GM12878 (cell line): ENCODE measurements around the gene SELENOO. TPM values are rescaled to one million over a fixed set of nuclear protein-coding genes. Genes with fewer than 3 reads are reported as not detected.

Experiments
- ATAC-seq: fragments of 200-7000 bp; cut with Tn5 transposase; 3 replicates; pipeline ENCODE4 v1.9.1; 2020; ENCODE audit warnings: mild to moderate bottlenecking, moderate library complexity
- BruUV-seq: library from RNA; stranded (reverse); fragments of 400-500 nt; replicated peaks from 2 replicates; lab custom pipeline; 2021; lab: Mats Ljungman, UMichigan
- CTCF ChIA-PET: fragments of 300-600 bp; sonication (Branson Sonifier 250); formaldehyde crosslinking; extraction: SDS; loops from one replicate; lab custom pipeline; 2021; ENCODE audit warnings: inconsistent platforms; lab: Yijun Ruan, JAX
- POLR2A ChIA-PET: fragments of 350-600 bp; formaldehyde crosslinking; extraction: SDS; loops from one replicate; lab custom pipeline; 2021; ENCODE audit warnings: inconsistent platforms; lab: Charles Lee
- RAD21 ChIA-PET: fragments of 300-600 bp; sonication (Branson Sonifier 250); formaldehyde crosslinking; loops from one replicate; lab custom pipeline; 2023; ENCODE audit warnings: antibody characterized with exemption; ENCODE audit not compliant: unreplicated experiment; lab: Charles Lee
- SMC1A ChIA-PET: fragments of 300-600 bp; sonication (Branson Sonifier 250); formaldehyde crosslinking; loops from one replicate; lab custom pipeline; 2023; ENCODE audit not compliant: unreplicated experiment, uncharacterized antibody; lab: Charles Lee
- DNase-seq: peaks from one replicate; pipeline ENCODE4 v3.0.0-alpha.2; 2011; ENCODE audit warnings: low read depth, low spot score
- FAIRE-seq: peaks from 3 replicates; lab custom pipeline; 2011; peaks lifted over from hg19 to GRCh38; lab: Jason Lieb, UNC
- H2AFZ ChIP-seq: 2 replicates; pipeline ENCODE4 v1.6.0; 2011; ENCODE audit warnings: low read depth, low read length, control low read depth; ENCODE audit not compliant: control insufficient read depth
- H3K27ac ChIP-seq: 2 replicates; pipeline ENCODE4 v1.5.1; 2011; ENCODE audit warnings: control low read depth; ENCODE audit not compliant: control insufficient read depth, insufficient read depth
- H3K27me3 ChIP-seq, 2 experiments: replicated peaks in 1 of 2; 2 replicates each; pipeline versions ENCODE4 v1.6.0 to v1.6.1; 2011; ENCODE audit warnings: low read length in 1 of 2; ENCODE audit not compliant: control insufficient read depth in 2 of 2, insufficient read depth in 2 of 2
- H3K36me3 ChIP-seq, 2 experiments: 2 replicates each; pipeline ENCODE4 v1.5.1; 2011; ENCODE audit warnings: low read length in 1 of 2; ENCODE audit not compliant: control insufficient read depth in 2 of 2, insufficient read depth in 2 of 2
- H3K4me1 ChIP-seq: 2 replicates; pipeline ENCODE4 v1.6.1; 2011; ENCODE audit warnings: mild to moderate bottlenecking, low read length, moderate library complexity, mixed read lengths; ENCODE audit not compliant: control insufficient read depth, insufficient read depth
- H3K4me2 ChIP-seq: 2 replicates; pipeline ENCODE4 v1.6.0; 2011; ENCODE audit warnings: control low read depth; ENCODE audit not compliant: control insufficient read depth, insufficient read depth
- H3K4me3 ChIP-seq: fragments of 200-600 bp; sonication (generic); 2 replicates; pipeline ENCODE4 v1.5.1; 2016
- H3K79me2 ChIP-seq: 2 replicates; pipeline ENCODE4 v1.6.0; 2011; ENCODE audit warnings: low read length; ENCODE audit not compliant: control insufficient read depth, insufficient read depth
- H3K9ac ChIP-seq: 2 replicates; pipeline ENCODE4 v1.8.0; 2011; ENCODE audit warnings: low read length, control low read depth, mixed read lengths; ENCODE audit not compliant: control insufficient read depth, insufficient read depth
- H3K9me3 ChIP-seq: replicated peaks from 3 replicates; pipeline ENCODE4 v1.5.1; 2011; ENCODE audit warnings: mild to moderate bottlenecking, low read length; ENCODE audit not compliant: control insufficient read depth, insufficient read depth
- H4K20me1 ChIP-seq: 2 replicates; pipeline ENCODE4 v1.6.0; 2011; ENCODE audit not compliant: control insufficient read depth, insufficient read depth
- CREB1 ChIP-seq: IDR thresholded peaks from 2 replicates; pipeline ENCODE4 v1.6.1; 2012; ENCODE audit warnings: low read depth, mild to moderate bottlenecking, inconsistent platforms
- GABPA ChIP-seq: IDR thresholded peaks from 2 replicates; pipeline ENCODE4 v1.6.1; 2014; ENCODE audit warnings: antibody characterized with exemption, low read depth, mild to moderate bottlenecking, inconsistent platforms
- IRF4 ChIP-seq: IDR thresholded peaks from 2 replicates; pipeline ENCODE4 v1.6.1; 2011; ENCODE audit warnings: low read depth, low read length
- NFIC ChIP-seq: IDR thresholded peaks from 2 replicates; pipeline ENCODE4 v1.6.1; 2012; ENCODE audit warnings: low read depth, mild to moderate bottlenecking, inconsistent platforms, low read length, moderate library complexity
- RUNX3 ChIP-seq: IDR thresholded peaks from 2 replicates; pipeline ENCODE4 v1.6.1; 2012; ENCODE audit warnings: low read length, inconsistent platforms
- SUPT20H ChIP-seq: IDR thresholded peaks from 2 replicates; pipeline ENCODE4 v1.6.1; 2011; ENCODE audit warnings: low read depth, mild to moderate bottlenecking, low read length, moderate library complexity, borderline replicate concordance; ENCODE audit not compliant: control insufficient read depth
- TAF1 ChIP-seq: IDR thresholded peaks from 2 replicates; pipeline ENCODE4 v1.6.1; 2011; ENCODE audit warnings: mild to moderate bottlenecking, low read depth, low read length, borderline replicate concordance
- ZNF384 ChIP-seq: IDR thresholded peaks from 2 replicates; pipeline ENCODE4 v1.6.1; 2012; ENCODE audit warnings: low read depth, mild to moderate bottlenecking, low read length, improper control_type of control experiment, borderline replicate concordance
- WGBS: methylation state at CpG from one replicate; pipeline ENCODE4 v1.1.6; 2016; ENCODE audit warnings: low lambda C conversion rate; ENCODE audit not compliant: insufficient replicate concordance, insufficient coverage; ENCODE audit errors: missing lambda C conversion rate; 5-methylcytosine and 5-hydroxymethylcytosine counted together
- in situ Hi-C: fragments of 300-500 bp; cut with MboI; formaldehyde crosslinking; loops from 9 replicates; pipeline ENCODE4 v1.14.3; 2018; ENCODE audit warnings: mixed read lengths
- intact Hi-C: fragments of 100-400 bp; cut with micrococcal nuclease; formaldehyde crosslinking; loops from one replicate; pipeline ENCODE4 v1.14.2; 2022; ENCODE audit not compliant: unreplicated experiment
- polyA plus RNA-seq, 11 experiments: library from polyadenylated mRNA; depleted of rRNA in 4 of 11; unstranded in 6 of 11; stranded (reverse) in 5 of 11; fragments of >200 nt; fragmentation: Nextera tagmentation in 4 of 11; fragmentation: Illumina TruSeq in 1 of 11; extraction: Ambion mirVana in 4 of 11; extraction: Trizol in 1 of 11; gene quantifications; 1 replicate in 1 of 11; 2 replicates in 10 of 11; pipeline versions ENCODE4 v1.2.1 to v1.2.3, GENCODE V29; 2011 to 2016; ENCODE audit warnings: inconsistent platforms in 2 of 11, missing spikeins in 2 of 11, low read depth in 1 of 11
- total RNA-seq, 4 experiments: library from RNA; depleted of rRNA in 3 of 4; stranded (reverse); fragments of >200 nt in 3 of 4; fragmentation: Illumina TruSeq in 1 of 4; extraction: Trizol in 1 of 4; gene quantifications; 2 replicates each; pipeline versions ENCODE4 v1.2.1 to v1.2.3, GENCODE V29; 2013 to 2021
- TF ChIP-seq, protein P1 (sequence below): fragments of 450-650 bp; IDR thresholded peaks from 2 replicates; pipeline ENCODE4 v1.6.1; 2017; ENCODE audit warnings: mild to moderate bottlenecking
- TF ChIP-seq, protein P2 (sequence below): IDR thresholded peaks from 2 replicates; pipeline ENCODE4 v1.6.1; 2011; ENCODE audit warnings: mild to moderate bottlenecking, low read depth, low read length, moderate library complexity; ENCODE audit not compliant: insufficient replicate concordance
- TF ChIP-seq, protein P3 (sequence below): fragments of 450-650 bp; IDR thresholded peaks from 2 replicates; pipeline ENCODE4 v1.6.1; 2016; ENCODE audit warnings: mild to moderate bottlenecking, moderate library complexity, borderline replicate concordance

SELENOO gene
- total and polyA plus RNA-seq, 10 of the 15 experiments (the other 5 are each of a cell fraction or from before 2014, with no cell fraction given): 0.42 to 23.3 (median 3.3) TPM

DNA sequence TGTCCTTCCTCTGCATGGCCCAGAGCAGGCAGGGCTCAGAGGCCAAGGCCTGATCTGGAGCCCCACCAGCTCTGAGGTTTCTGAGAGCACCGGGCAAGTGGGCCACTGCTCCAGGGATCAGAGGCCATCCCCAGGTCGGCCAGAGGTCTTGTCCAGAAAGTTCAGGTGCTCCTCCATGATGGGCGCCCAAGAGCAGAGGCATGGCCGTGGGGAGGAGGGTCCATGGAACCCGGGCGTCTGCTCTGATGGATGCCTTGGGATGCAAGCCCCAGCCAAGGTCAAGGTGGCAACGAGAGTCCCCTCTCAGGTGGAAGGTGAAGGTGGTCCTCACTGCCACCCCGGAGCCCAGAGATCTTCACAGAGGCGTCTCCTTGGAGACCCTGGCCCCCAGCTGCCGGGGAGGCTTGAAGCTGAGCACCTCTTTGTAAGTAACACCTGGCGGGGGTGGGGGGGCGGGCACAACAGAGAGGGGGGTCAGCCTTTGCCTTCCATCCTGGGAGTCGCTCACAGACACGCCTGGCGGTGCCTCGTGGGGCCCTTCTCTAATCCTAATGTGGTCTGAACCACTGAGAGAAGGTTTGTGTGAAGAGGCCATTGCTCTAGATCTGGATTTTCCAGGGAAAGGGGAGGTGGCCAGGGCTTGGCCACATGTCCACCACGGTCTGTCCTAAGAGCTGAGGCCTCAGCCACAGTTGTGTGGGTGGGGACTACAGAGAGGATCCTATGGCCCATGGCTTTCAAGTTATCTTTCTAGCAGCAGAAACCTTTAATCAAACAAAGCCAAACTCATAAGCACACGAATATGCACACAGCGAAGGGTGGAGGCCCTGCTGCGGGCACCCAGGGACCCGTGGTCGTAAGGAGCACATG lies 52.5 kb downstream of the SELENOO start:
- RAD21 ChIA-PET: interaction anchor here (0.6 to 3.3 kb wide), 6 partner anchors 8 to 217 kb away, joined by 3 to 26 read pairs (median 3); partner anchors contain the start of gene MAPK12

More for the DNA sequence above, 52.5 kb downstream of the SELENOO start:
- peaks cover 16% of the 10 kb centered on the region for H3K4me1 ChIP-seq
- no peak for FAIRE-seq
- in situ Hi-C loops (loop anchor here (10.0 kb wide), 2 partner anchors 242 to 362 kb away; no protein-coding TSS in a partner anchor), intact Hi-C loops (loop anchor here (5.0 kb wide), 2 partner anchors 244 to 439 kb away; no protein-coding TSS in a partner anchor)
- CTCF ChIA-PET: interaction anchor here (0.6 to 2.8 kb wide), 10 partner anchors 8 to 368 kb away, joined by 3 to 20 read pairs (median 4); partner anchors contain the start of gene MAPK12
- no peaks in the 10 kb centered on the region for H4K20me1 ChIP-seq
- POLR2A ChIA-PET: no interaction called here
- no TSS peak for BruUV-seq
- no peak for ATAC-seq
- DNase-seq: no peak
- no peaks in the 10 kb centered on the region; a peak in 2 of 4 replicates for H3K36me3 ChIP-seq
- H3K9me3 ChIP-seq: no peaks in the 10 kb centered on the region
- TF ChIP-seq TAF1: no peak
- no peak for TF ChIP-seq CREB1
- TF ChIP-seq IRF4: no peak
- TF ChIP-seq, protein P1, sequence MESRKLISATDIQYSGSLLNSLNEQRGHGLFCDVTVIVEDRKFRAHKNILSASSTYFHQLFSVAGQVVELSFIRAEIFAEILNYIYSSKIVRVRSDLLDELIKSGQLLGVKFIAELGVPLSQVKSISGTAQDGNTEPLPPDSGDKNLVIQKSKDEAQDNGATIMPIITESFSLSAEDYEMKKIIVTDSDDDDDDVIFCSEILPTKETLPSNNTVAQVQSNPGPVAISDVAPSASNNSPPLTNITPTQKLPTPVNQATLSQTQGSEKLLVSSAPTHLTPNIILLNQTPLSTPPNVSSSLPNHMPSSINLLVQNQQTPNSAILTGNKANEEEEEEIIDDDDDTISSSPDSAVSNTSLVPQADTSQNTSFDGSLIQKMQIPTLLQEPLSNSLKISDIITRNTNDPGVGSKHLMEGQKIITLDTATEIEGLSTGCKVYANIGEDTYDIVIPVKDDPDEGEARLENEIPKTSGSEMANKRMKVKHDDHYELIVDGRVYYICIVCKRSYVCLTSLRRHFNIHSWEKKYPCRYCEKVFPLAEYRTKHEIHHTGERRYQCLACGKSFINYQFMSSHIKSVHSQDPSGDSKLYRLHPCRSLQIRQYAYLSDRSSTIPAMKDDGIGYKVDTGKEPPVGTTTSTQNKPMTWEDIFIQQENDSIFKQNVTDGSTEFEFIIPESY: no peak
- no peak for TF ChIP-seq GABPA
- no peak for TF ChIP-seq ZNF384
- TF ChIP-seq, protein P2, sequence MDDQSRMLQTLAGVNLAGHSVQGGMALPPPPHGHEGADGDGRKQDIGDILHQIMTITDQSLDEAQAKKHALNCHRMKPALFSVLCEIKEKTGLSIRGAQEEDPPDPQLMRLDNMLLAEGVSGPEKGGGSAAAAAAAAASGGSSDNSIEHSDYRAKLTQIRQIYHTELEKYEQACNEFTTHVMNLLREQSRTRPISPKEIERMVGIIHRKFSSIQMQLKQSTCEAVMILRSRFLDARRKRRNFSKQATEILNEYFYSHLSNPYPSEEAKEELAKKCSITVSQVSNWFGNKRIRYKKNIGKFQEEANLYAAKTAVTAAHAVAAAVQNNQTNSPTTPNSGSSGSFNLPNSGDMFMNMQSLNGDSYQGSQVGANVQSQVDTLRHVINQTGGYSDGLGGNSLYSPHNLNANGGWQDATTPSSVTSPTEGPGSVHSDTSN: no peak
- TF ChIP-seq RUNX3: no peak
- no peak for TF ChIP-seq SUPT20H
- TF ChIP-seq NFIC: no peak
- TF ChIP-seq, protein P3, sequence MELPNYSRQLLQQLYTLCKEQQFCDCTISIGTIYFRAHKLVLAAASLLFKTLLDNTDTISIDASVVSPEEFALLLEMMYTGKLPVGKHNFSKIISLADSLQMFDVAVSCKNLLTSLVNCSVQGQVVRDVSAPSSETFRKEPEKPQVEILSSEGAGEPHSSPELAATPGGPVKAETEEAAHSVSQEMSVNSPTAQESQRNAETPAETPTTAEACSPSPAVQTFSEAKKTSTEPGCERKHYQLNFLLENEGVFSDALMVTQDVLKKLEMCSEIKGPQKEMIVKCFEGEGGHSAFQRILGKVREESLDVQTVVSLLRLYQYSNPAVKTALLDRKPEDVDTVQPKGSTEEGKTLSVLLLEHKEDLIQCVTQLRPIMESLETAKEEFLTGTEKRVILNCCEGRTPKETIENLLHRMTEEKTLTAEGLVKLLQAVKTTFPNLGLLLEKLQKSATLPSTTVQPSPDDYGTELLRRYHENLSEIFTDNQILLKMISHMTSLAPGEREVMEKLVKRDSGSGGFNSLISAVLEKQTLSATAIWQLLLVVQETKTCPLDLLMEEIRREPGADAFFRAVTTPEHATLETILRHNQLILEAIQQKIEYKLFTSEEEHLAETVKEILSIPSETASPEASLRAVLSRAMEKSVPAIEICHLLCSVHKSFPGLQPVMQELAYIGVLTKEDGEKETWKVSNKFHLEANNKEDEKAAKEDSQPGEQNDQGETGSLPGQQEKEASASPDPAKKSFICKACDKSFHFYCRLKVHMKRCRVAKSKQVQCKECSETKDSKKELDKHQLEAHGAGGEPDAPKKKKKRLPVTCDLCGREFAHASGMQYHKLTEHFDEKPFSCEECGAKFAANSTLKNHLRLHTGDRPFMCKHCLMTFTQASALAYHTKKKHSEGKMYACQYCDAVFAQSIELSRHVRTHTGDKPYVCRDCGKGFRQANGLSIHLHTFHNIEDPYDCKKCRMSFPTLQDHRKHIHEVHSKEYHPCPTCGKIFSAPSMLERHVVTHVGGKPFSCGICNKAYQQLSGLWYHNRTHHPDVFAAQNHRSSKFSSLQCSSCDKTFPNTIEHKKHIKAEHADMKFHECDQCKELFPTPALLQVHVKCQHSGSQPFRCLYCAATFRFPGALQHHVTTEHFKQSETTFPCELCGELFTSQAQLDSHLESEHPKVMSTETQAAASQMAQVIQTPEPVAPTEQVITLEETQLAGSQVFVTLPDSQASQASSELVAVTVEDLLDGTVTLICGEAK: no peak
- H2AFZ ChIP-seq: no peak overlapping the region
- no peak overlapping the region for H3K9ac ChIP-seq
- no peak overlapping the region for H3K27ac ChIP-seq
- no peaks in the 10 kb centered on the region for H3K27me3 ChIP-seq
- H3K4me2 ChIP-seq: no peak overlapping the region
- SMC1A ChIA-PET: interaction anchor here (1.2 to 1.3 kb wide), 3 partner anchors 88 to 105 kb away, joined by 3 read pairs; no protein-coding TSS in a partner anchor
- H3K4me3 ChIP-seq: no peak overlapping the region
- 85% methylated on average over 19 of the region's 22 CpGs for WGBS
- peaks cover 9% of the 10 kb centered on the region for H3K79me2 ChIP-seq
